Common myeloid progenitor, CD34-positive (primary cell): ENCODE measurements around the gene PRKCZ.

Experiments used
- CTCF ChIA-PET: fragments of 350-600 bp; sonication (Branson Sonifier 250); formaldehyde crosslinking; loops from one replicate; lab custom pipeline; 2021; ENCODE audit warnings: antibody characterized with exemption; lab: Charles Lee
- POLR2A ChIA-PET: fragments of 350-600 bp; sonication (Branson Sonifier 250); formaldehyde crosslinking; loops from one replicate; lab custom pipeline; 2021; ENCODE audit warnings: antibody characterized with exemption; lab: Charles Lee
- DNase-seq, 3 donors: peaks; one replicate each; pipeline versions ENCODE4 v3.0.0 to v3.0.0-alpha.2; 2013
- H3K27ac ChIP-seq, 2 experiments: 1 replicate in 1 of 2; 2 replicates in 1 of 2; pipeline ENCODE4 v1.7.0; 2013; ENCODE audit warnings: inconsistent platforms in 2 of 2, low read length in 2 of 2, mild to moderate bottlenecking in 2 of 2, low read depth in 1 of 2, moderate library complexity in 1 of 2; ENCODE audit not compliant: severe bottlenecking in 2 of 2, insufficient read depth in 1 of 2, poor library complexity in 1 of 2
- H3K27me3 ChIP-seq, 5 experiments: replicated peaks in 2 of 5; 1 replicate in 3 of 5; 2 replicates in 2 of 5; pipeline versions ENCODE4 v1.6.1 to v1.7.0; 2013; ENCODE audit warnings: low read length in 4 of 5, mild to moderate bottlenecking in 2 of 5, moderate library complexity in 2 of 5, inconsistent platforms in 1 of 5; ENCODE audit not compliant: insufficient read depth in 5 of 5, control insufficient read depth in 4 of 5
- H3K36me3 ChIP-seq, 4 experiments: 1 replicate in 2 of 4; 2 replicates in 2 of 4; pipeline versions ENCODE4 v1.6.1 to v1.7.0; 2013; ENCODE audit warnings: low read length in 3 of 4, control low read depth in 1 of 4, mild to moderate bottlenecking in 1 of 4; ENCODE audit not compliant: control insufficient read depth in 4 of 4, insufficient read depth in 4 of 4
- H3K4me1 ChIP-seq, 4 experiments: 1 replicate in 3 of 4; 2 replicates in 1 of 4; pipeline versions ENCODE4 v1.6.1 to v1.7.1; 2013; ENCODE audit warnings: low read length in 3 of 4, mild to moderate bottlenecking in 3 of 4, control low read depth in 1 of 4, inconsistent platforms in 1 of 4, moderate library complexity in 1 of 4; ENCODE audit not compliant: control insufficient read depth in 4 of 4, insufficient read depth in 4 of 4; ENCODE audit errors: control extremely low read depth in 1 of 4
- H3K4me3 ChIP-seq, 7 experiments: 1 replicate in 4 of 7; 2 replicates in 3 of 7; pipeline versions ENCODE4 v1.5.1 to v1.7.0; 2013; ENCODE audit warnings: mild to moderate bottlenecking in 7 of 7, low read length in 6 of 7, moderate library complexity in 6 of 7, inconsistent platforms in 2 of 7, low read depth in 2 of 7, control low read depth in 1 of 7; ENCODE audit not compliant: insufficient read depth in 4 of 7, control insufficient read depth in 1 of 7; ENCODE audit errors: extremely low read depth in 1 of 7
- H3K9me3 ChIP-seq, 5 experiments: 1 replicate in 4 of 5; 2 replicates in 1 of 5; pipeline versions ENCODE4 v1.6.1 to v1.7.1; 2013; ENCODE audit warnings: low read length in 4 of 5, mild to moderate bottlenecking in 2 of 5, inconsistent platforms in 1 of 5, low read depth in 1 of 5, moderate library complexity in 1 of 5; ENCODE audit not compliant: control insufficient read depth in 4 of 5, insufficient read depth in 2 of 5; ENCODE audit errors: control extremely low read depth in 1 of 5
- WGBS: methylation state at CpG from one replicate; pipeline ENCODE4 v1.1.5; 2013; ENCODE audit not compliant: insufficient coverage; 5-methylcytosine and 5-hydroxymethylcytosine counted together

The PRKCZ gene

GRCh38 chr1:2031546-2032540 is 18.4 kb upstream of the PRKCZ start:
- DNase-seq = no peak
- CTCF ChIA-PET = interaction anchor here (1.0 to 1.5 kb wide), 3 partner anchors 10 to 13 kb away, joined by 3 to 9 read pairs (median 3); no protein-coding TSS in a partner anchor
- peaks cover 0 to 2% (median 0%) of the 10 kb centered on the region in 5 experiments for H3K27me3 ChIP-seq
- H3K4me1 ChIP-seq = no peaks in the 10 kb centered on the region
- no peaks in the 10 kb centered on the region for H3K36me3 ChIP-seq
- H3K9me3 ChIP-seq = no peaks in the 10 kb centered on the region
- no peak overlapping the region for H3K27ac ChIP-seq
- H3K4me3 ChIP-seq = no peak overlapping the region
- POLR2A ChIA-PET = no interaction called here
- WGBS = 90% methylated on average over 25 of the region's 33 CpGs

- H3K9me3 ChIP-seq = no peaks in the 10 kb centered on the region
- no peak overlapping the region for H3K27ac ChIP-seq
- no peaks in the 10 kb centered on the region for H3K4me1 ChIP-seq
- peaks cover 0 to 5% (median 0%) of the 10 kb centered on the region in 5 experiments for H3K27me3 ChIP-seq
- DNase-seq = no peak
- H3K4me3 ChIP-seq = no peak overlapping the region
- H3K36me3 ChIP-seq = no peaks in the 10 kb centered on the region
- ChIA-PET CTCF (interaction anchor here (1.3 kb wide), 2 partner anchors 12 to 72 kb away, joined by 4 to 9 read pairs; no protein-coding TSS in a partner anchor), POLR2A (no interaction called here)
- 91% methylated on average over 13 of the region's 14 CpGs for WGBS
Measured at GRCh38 chr1:2032737-2033136, 17.5 kb upstream of the PRKCZ start.

- Histone ChIP-seq H3K27me3 (peaks cover 0 to 5% (median 0%) of the 10 kb centered on the region in 5 experiments), H3K9me3 (no peaks in the 10 kb centered on the region), H3K4me1 (no peaks in the 10 kb centered on the region), H3K4me3 (no peak overlapping the region), H3K27ac (no peak overlapping the region), H3K36me3 (no peaks in the 10 kb centered on the region)
- ChIA-PET POLR2A (no interaction called here), CTCF (interaction anchor here (1.3 kb wide), 2 partner anchors 11 to 73 kb away, joined by 4 to 9 read pairs; no protein-coding TSS in a partner anchor)
- 87% methylated on average over 11 of the region's 13 CpGs for WGBS
- no peak for DNase-seq
Measured at GRCh38 chr1:2033165-2033564, 17.0 kb upstream of the PRKCZ start.

- POLR2A ChIA-PET = no interaction called here
- H3K9me3 ChIP-seq = no peaks in the 10 kb centered on the region
- H3K4me1 ChIP-seq = no peaks in the 10 kb centered on the region
- H3K27ac ChIP-seq = no peak overlapping the region
- H3K4me3 ChIP-seq = no peak overlapping the region
- CTCF ChIA-PET = interaction anchor here (1.1 kb wide), 2 partner anchors 8 to 118 kb away, joined by 3 to 4 read pairs; no protein-coding TSS in a partner anchor
- no peak for DNase-seq
- peaks cover 0 to 4% (median 0%) of the 10 kb centered on the region in 5 experiments for H3K27me3 ChIP-seq
- 84% methylated on average over 13 of the region's 15 CpGs for WGBS
- H3K36me3 ChIP-seq = no peaks in the 10 kb centered on the region
Measured at GRCh38 chr1:2036287-2036686, 13.9 kb upstream of the PRKCZ start.

- DNase-seq = no peak
- 88% methylated on average over 18 of the region's 18 CpGs for WGBS
- Histone ChIP-seq H3K4me3 (no peak overlapping the region), H3K36me3 (no peaks in the 10 kb centered on the region), H3K4me1 (no peaks in the 10 kb centered on the region), H3K9me3 (no peaks in the 10 kb centered on the region), H3K27ac (no peak overlapping the region), H3K27me3 (peaks cover 0 to 4% (median 0%) of the 10 kb centered on the region in 5 experiments)
- POLR2A ChIA-PET = no interaction called here
- CTCF ChIA-PET = interaction anchor here (10.0 kb wide), 1 partner anchor 80 kb away, joined by 144 read pairs; no protein-coding TSS in a partner anchor
Measured at GRCh38 chr1:2037314-2037979, 12.8 kb upstream of the PRKCZ start.

GRCh38 chr1:2038229-2038628 is 12.0 kb upstream of the PRKCZ start:
- 92% methylated on average over 8 of the region's 8 CpGs for WGBS
- Histone ChIP-seq H3K27ac (no peak overlapping the region), H3K4me3 (no peak overlapping the region), H3K36me3 (no peaks in the 10 kb centered on the region), H3K27me3 (peaks cover 0 to 4% (median 0%) of the 10 kb centered on the region in 5 experiments), H3K9me3 (no peaks in the 10 kb centered on the region), H3K4me1 (no peaks in the 10 kb centered on the region)
- POLR2A ChIA-PET = no interaction called here
- CTCF ChIA-PET = interaction anchor here (10.0 kb wide), 1 partner anchor 80 kb away, joined by 144 read pairs; no protein-coding TSS in a partner anchor
- DNase-seq = no peak
